ENCODE results near the gene TAS2R38.

The TAS2R38 gene

DNA sequence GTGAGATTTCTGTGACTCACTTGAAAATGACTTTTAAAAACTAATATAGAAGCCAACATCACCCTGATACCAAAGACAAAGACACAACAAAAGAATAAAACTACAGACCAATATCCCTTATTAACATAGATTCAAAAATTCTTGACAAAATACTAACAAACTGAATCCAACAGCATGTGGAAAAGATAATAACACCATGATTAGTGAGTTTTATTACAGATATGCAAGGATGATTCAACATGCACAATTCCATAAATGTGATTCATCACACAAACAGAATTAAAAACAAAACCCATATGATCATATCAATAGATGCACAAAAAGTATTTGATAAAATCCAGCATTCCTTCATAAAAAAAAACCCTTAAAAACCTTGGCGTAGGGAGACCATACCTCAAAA lies 28.6 kb upstream of the TAS2R38 start:
- TF ChIP-seq CTCF (conservative IDR thresholded peaks at IDR 0.05) (no peak), ZFX (IDR thresholded peaks at IDR 0.05) (no peak)
- H3K27ac ChIP-seq: no peak overlapping the region

DNA sequence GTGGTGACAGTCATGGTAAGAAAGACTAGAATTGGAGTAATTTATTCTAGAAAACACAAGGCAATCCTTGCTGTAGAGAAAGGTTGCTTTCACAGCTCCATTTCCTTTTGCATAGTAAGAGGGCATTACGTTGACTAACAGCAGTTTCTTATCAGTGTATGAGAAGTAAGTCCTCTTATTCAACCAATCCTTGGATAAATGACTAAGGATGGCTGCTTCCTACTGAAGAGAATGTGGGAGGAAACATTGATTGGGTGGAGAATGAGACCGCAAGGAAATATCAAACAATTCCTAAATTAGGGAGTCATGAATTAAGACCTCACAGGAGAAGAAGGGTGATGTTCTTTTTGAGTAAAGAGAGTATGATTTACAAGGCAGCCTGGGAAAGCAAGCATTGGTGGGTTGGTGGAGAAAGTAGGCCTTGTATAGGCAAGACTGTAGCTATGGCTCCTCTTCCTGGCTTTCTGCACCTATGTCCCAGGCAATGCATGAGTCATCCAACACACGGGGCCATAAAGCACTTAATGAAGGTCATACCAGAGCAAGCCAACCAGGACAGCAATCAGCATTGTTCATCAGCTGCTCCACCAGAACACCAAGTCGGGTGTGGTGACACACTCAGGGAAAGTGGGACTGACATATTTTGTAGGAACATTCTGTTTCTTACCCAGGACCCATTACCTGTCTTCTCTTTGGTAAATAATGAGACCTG lies 27.7 kb upstream of the TAS2R38 start:
- no peak for TF ChIP-seq ZFX (IDR thresholded peaks at IDR 0.05)
- TF ChIP-seq CTCF (conservative IDR thresholded peaks at IDR 0.05): no peak
- H3K27ac ChIP-seq: no peak overlapping the region

- H3K27ac ChIP-seq: no peak overlapping the region
- no peak for TF ChIP-seq ZFX (IDR thresholded peaks at IDR 0.05)
- no peak for TF ChIP-seq CTCF (conservative IDR thresholded peaks at IDR 0.05)
These were observed 26.7 kb upstream of the TAS2R38 start for GRCh38 chr7:142000244-142000643.

DNA sequence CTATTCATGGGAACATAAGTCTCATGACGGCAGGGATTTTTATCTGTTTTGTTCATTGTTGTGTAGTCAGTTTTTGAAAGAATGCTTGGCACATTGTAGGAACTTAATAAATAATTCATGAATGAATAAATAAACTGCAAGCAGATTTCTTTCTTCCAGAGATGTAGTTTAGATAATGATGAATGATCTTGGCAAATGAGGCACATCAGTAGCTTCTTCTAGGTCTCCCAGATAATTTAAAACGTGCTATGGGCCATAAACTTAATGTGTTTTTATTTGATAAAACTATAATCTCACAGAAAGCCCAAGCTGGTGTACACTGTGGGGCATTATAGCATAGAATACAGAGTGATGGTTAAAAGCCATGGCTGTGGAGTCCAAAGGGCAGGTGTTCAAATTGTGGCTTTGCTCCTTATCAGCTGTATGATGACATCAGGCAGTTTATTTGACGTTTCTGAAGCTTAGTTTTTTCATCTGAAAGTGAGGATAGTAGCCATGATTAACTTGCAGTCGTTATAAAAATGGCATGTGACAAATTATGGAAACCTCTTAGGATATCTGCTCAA lies 25.6 kb upstream of the TAS2R38 start:
- H3K27ac ChIP-seq: no peak overlapping the region
- TF ChIP-seq ZFX (IDR thresholded peaks at IDR 0.05): no peak
- TF ChIP-seq CTCF (conservative IDR thresholded peaks at IDR 0.05): no peak

GRCh38 chr7:141993354-141993753 lies 19.8 kb upstream of the TAS2R38 start:
- TF ChIP-seq CTCF (conservative IDR thresholded peaks at IDR 0.05): no peak
- TF ChIP-seq ZFX (IDR thresholded peaks at IDR 0.05): no peak
- H3K27ac ChIP-seq: no peak overlapping the region

GRCh38 chr7:141992688-141993087 lies 19.1 kb upstream of the TAS2R38 start:
- H3K27ac ChIP-seq: no peak overlapping the region
- TF ChIP-seq CTCF (conservative IDR thresholded peaks at IDR 0.05): no peak
- no peak for TF ChIP-seq ZFX (IDR thresholded peaks at IDR 0.05)

GRCh38 chr7:141992156-141992555 lies 18.6 kb upstream of the TAS2R38 start:
- TF ChIP-seq ZFX (IDR thresholded peaks at IDR 0.05) (no peak), CTCF (conservative IDR thresholded peaks at IDR 0.05) (no peak)
- no peak overlapping the region for H3K27ac ChIP-seq
